Liver (tissue), 9 donors: Measurements from ENCODE around the gene KCTD19. TPM values are rescaled to one million over a fixed set of nuclear protein-coding genes. Genes with fewer than 3 reads are reported as not detected.

ENCODE experiments used
- DNase-seq: peaks from one replicate; pipeline ENCODE4 v3.0.0-alpha.2; 2017; ENCODE audit warnings: low spot score
- H3K27ac ChIP-seq, 2 donors: one replicate each; pipeline ENCODE4 v1.7.0; 2013; ENCODE audit warnings: inconsistent platforms in 2 of 2, low read length in 2 of 2, control low read depth in 1 of 2, low read depth in 1 of 2, mild to moderate bottlenecking in 1 of 2
- H3K27me3 ChIP-seq, 4 donors: one replicate each; pipeline versions ENCODE4 v1.6.1 to v1.7.0; 2013; ENCODE audit warnings: low read length in 3 of 4, inconsistent platforms in 1 of 4, mild to moderate bottlenecking in 1 of 4, moderate library complexity in 1 of 4; ENCODE audit not compliant: control insufficient read depth in 4 of 4, insufficient read depth in 4 of 4
- H3K36me3 ChIP-seq, 4 donors: one replicate each; pipeline versions ENCODE4 v1.6.1 to v1.7.0; 2013; ENCODE audit warnings: low read length in 3 of 4, mild to moderate bottlenecking in 3 of 4, low read depth in 1 of 4, moderate library complexity in 1 of 4; ENCODE audit not compliant: control insufficient read depth in 4 of 4, insufficient read depth in 3 of 4
- H3K4me1 ChIP-seq, 4 donors: one replicate each; pipeline versions ENCODE4 v1.6.1 to v1.7.0; 2013; ENCODE audit warnings: low read length in 3 of 4, mild to moderate bottlenecking in 3 of 4, moderate library complexity in 1 of 4; ENCODE audit not compliant: control insufficient read depth in 4 of 4, insufficient read depth in 4 of 4
- H3K4me3 ChIP-seq, 3 donors: one replicate each; pipeline versions ENCODE4 v1.6.1 to v1.7.0; 2013; ENCODE audit warnings: low read length in 3 of 3, control low read depth in 1 of 3, low read depth in 1 of 3, mild to moderate bottlenecking in 1 of 3
- H3K9ac ChIP-seq, 2 donors: one replicate each; pipeline ENCODE4 v1.7.0; 2013; ENCODE audit warnings: low read length in 2 of 2, mild to moderate bottlenecking in 2 of 2, moderate library complexity in 2 of 2, control low read depth in 1 of 2, low read depth in 1 of 2
- H3K9me3 ChIP-seq, 4 donors: one replicate each; pipeline versions ENCODE4 v1.6.1 to v1.7.0; 2013; ENCODE audit warnings: low read length in 3 of 4; ENCODE audit not compliant: control insufficient read depth in 4 of 4
- ATF3 ChIP-seq: IDR thresholded peaks from 2 replicates; pipeline ENCODE4 v1.6.1; 2016; ENCODE audit warnings: antibody characterized with exemption
- EGR1 ChIP-seq, 2 donors: IDR thresholded peaks; 2 replicates each; pipeline ENCODE4 v1.6.1; 2016 to 2018; ENCODE audit warnings: antibody characterized with exemption in 2 of 2, low read depth in 2 of 2
- FOXA2 ChIP-seq: IDR thresholded peaks from 2 replicates; pipeline ENCODE4 v1.6.1; 2016; ENCODE audit warnings: antibody characterized with exemption
- GABPA ChIP-seq, 2 donors: IDR thresholded peaks in 1 of 2; conservative IDR thresholded peaks in 1 of 2; 2 replicates each; pipeline ENCODE4 v1.6.1; 2016; ENCODE audit warnings: antibody characterized with exemption in 2 of 2, mild to moderate bottlenecking in 1 of 2, moderate library complexity in 1 of 2
- HNF4A ChIP-seq, 2 donors: conservative IDR thresholded peaks; 2 replicates each; pipeline ENCODE4 v1.6.1; 2016; ENCODE audit warnings: antibody characterized with exemption in 2 of 2, mild to moderate bottlenecking in 2 of 2
- HNF4G ChIP-seq: IDR thresholded peaks from 2 replicates; pipeline ENCODE4 v1.6.1; 2016; ENCODE audit warnings: antibody characterized with exemption
- JUND ChIP-seq, 2 donors: IDR thresholded peaks; 2 replicates each; pipeline ENCODE4 v1.6.1; 2016; ENCODE audit warnings: antibody characterized with exemption in 2 of 2
- NR2F2 ChIP-seq: IDR thresholded peaks from 2 replicates; pipeline ENCODE4 v1.6.1; 2016; ENCODE audit warnings: antibody characterized with exemption
- RAD21 ChIP-seq, 2 donors: IDR thresholded peaks; 2 replicates each; pipeline ENCODE4 v1.6.1; 2016; ENCODE audit warnings: antibody characterized with exemption in 2 of 2, mild to moderate bottlenecking in 2 of 2
- RXRA ChIP-seq, 2 donors: IDR thresholded peaks; 2 replicates each; pipeline ENCODE4 v1.6.1; 2017 to 2018; ENCODE audit warnings: antibody characterized with exemption in 2 of 2, mild to moderate bottlenecking in 1 of 2
- SP1 ChIP-seq: IDR thresholded peaks from 2 replicates; pipeline ENCODE4 v1.6.1; 2018; ENCODE audit warnings: antibody characterized with exemption, mild to moderate bottlenecking
- TAF1 ChIP-seq: conservative IDR thresholded peaks from 2 replicates; pipeline ENCODE4 v1.6.1; 2016; ENCODE audit warnings: antibody characterized with exemption, mild to moderate bottlenecking
- YY1 ChIP-seq: IDR thresholded peaks from 2 replicates; pipeline ENCODE4 v1.6.1; 2016; ENCODE audit warnings: antibody characterized with exemption, mild to moderate bottlenecking
- ZBTB33 ChIP-seq: IDR thresholded peaks from 2 replicates; pipeline ENCODE4 v1.6.1; 2016; ENCODE audit warnings: antibody characterized with exemption
- WGBS: extraction: QIAGEN DNeasy Blood & Tissue Kit; methylation state at CpG from one replicate; pipeline ENCODE4 v1.1.7; 2013; 5-methylcytosine and 5-hydroxymethylcytosine counted together
- polyA plus RNA-seq, 2 donors: library from polyadenylated mRNA; stranded (reverse) in 1 of 2; unstranded in 1 of 2; fragments of 200-250 nt in 1 of 2; fragments of >200 nt in 1 of 2; fragmentation: Nextera tagmentation in 1 of 2; extraction: Ambion mirVana in 1 of 2; gene quantifications; one replicate each; pipeline versions ENCODE4 v1.2.1 to v1.2.3, GENCODE V29; 2013 to 2015
- total RNA-seq, 2 donors: library from RNA; depleted of rRNA; stranded (reverse); fragments of >200 nt; gene quantifications; one replicate each; pipeline ENCODE4 v1.2.3, GENCODE V29; 2014
- TF ChIP-seq, protein P1 (sequence below): IDR thresholded peaks from 2 replicates; pipeline ENCODE4 v1.6.1; 2016; ENCODE audit warnings: antibody characterized with exemption, mild to moderate bottlenecking
- TF ChIP-seq, protein P2 (sequence below): fragments of 150-350 bp; IDR thresholded peaks from 2 replicates; pipeline ENCODE4 v1.5.1; 2017; ENCODE audit warnings: improper control_type of control experiment, low read depth, low read length; ENCODE audit not compliant: missing input control
- TF ChIP-seq, protein P3 (sequence below): IDR thresholded peaks from 2 replicates; pipeline ENCODE4 v1.6.1; 2016; ENCODE audit warnings: antibody characterized with exemption
- donor health status: healthy.
- donor health status: healthy.
- donor health status: healthy.
- donor health status: healthy.
- donor health status: healthy.

KCTD19 gene
- total and polyA plus RNA-seq, 4 donors: 0.28 TPM; not detected in 3

- WGBS: 95% methylated on average over 4 of the region's 4 CpGs
- H3K27ac ChIP-seq: no peak overlapping the region
- no peak overlapping the region for H3K4me3 ChIP-seq
- TF ChIP-seq HNF4A (conservative IDR thresholded peaks at IDR 0.05) (no peak), RXRA (IDR thresholded peaks at IDR 0.05) (no peak), HNF4G (no peak), TAF1 (no peak)
- TF ChIP-seq, protein P1, sequence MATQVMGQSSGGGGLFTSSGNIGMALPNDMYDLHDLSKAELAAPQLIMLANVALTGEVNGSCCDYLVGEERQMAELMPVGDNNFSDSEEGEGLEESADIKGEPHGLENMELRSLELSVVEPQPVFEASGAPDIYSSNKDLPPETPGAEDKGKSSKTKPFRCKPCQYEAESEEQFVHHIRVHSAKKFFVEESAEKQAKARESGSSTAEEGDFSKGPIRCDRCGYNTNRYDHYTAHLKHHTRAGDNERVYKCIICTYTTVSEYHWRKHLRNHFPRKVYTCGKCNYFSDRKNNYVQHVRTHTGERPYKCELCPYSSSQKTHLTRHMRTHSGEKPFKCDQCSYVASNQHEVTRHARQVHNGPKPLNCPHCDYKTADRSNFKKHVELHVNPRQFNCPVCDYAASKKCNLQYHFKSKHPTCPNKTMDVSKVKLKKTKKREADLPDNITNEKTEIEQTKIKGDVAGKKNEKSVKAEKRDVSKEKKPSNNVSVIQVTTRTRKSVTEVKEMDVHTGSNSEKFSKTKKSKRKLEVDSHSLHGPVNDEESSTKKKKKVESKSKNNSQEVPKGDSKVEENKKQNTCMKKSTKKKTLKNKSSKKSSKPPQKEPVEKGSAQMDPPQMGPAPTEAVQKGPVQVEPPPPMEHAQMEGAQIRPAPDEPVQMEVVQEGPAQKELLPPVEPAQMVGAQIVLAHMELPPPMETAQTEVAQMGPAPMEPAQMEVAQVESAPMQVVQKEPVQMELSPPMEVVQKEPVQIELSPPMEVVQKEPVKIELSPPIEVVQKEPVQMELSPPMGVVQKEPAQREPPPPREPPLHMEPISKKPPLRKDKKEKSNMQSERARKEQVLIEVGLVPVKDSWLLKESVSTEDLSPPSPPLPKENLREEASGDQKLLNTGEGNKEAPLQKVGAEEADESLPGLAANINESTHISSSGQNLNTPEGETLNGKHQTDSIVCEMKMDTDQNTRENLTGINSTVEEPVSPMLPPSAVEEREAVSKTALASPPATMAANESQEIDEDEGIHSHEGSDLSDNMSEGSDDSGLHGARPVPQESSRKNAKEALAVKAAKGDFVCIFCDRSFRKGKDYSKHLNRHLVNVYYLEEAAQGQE: no peak
- TF ChIP-seq, protein P2, sequence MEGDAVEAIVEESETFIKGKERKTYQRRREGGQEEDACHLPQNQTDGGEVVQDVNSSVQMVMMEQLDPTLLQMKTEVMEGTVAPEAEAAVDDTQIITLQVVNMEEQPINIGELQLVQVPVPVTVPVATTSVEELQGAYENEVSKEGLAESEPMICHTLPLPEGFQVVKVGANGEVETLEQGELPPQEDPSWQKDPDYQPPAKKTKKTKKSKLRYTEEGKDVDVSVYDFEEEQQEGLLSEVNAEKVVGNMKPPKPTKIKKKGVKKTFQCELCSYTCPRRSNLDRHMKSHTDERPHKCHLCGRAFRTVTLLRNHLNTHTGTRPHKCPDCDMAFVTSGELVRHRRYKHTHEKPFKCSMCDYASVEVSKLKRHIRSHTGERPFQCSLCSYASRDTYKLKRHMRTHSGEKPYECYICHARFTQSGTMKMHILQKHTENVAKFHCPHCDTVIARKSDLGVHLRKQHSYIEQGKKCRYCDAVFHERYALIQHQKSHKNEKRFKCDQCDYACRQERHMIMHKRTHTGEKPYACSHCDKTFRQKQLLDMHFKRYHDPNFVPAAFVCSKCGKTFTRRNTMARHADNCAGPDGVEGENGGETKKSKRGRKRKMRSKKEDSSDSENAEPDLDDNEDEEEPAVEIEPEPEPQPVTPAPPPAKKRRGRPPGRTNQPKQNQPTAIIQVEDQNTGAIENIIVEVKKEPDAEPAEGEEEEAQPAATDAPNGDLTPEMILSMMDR: no peak
- H3K9me3 ChIP-seq: no peaks in the 10 kb centered on the region
- H3K4me1 ChIP-seq: peaks cover 3 to 14% (median 9%) of the 10 kb centered on the region in 4 donors
- DNase-seq: no peak
- H3K27me3 ChIP-seq: peaks cover 0 to 13% (median 1%) of the 10 kb centered on the region in 4 donors
- H3K9ac ChIP-seq: no peak overlapping the region
- no peaks in the 10 kb centered on the region for H3K36me3 ChIP-seq
These were observed 73.7 kb downstream of the KCTD19 start for GRCh38 chr16:67252609-67253497.

- no peak overlapping the region for H3K27ac ChIP-seq
- H3K9me3 ChIP-seq: no peaks in the 10 kb centered on the region
- no peak overlapping the region for H3K4me3 ChIP-seq
- no peaks in the 10 kb centered on the region for H3K36me3 ChIP-seq
- WGBS: 70% methylated on average over 4 of the region's 4 CpGs
- DNase-seq: no peak
- H3K27me3 ChIP-seq: peaks cover 0 to 13% (median 1%) of the 10 kb centered on the region in 4 donors
- peaks cover 14 to 39% (median 26%) of the 10 kb centered on the region in 4 donors for H3K4me1 ChIP-seq
- H3K9ac ChIP-seq: no peak overlapping the region
- TF ChIP-seq EGR1 (IDR thresholded peaks at IDR 0.05; ENCODE audit: low read depth in 2 of 2): no peak
- TF ChIP-seq HNF4G: no peak
- no peak for TF ChIP-seq GABPA (IDR thresholded peaks at IDR 0.05 in 1 of 2, conservative IDR thresholded peaks at IDR 0.05 in 1 of 2)
- TF ChIP-seq, protein P2: no peak
- TF ChIP-seq RAD21 (IDR thresholded peaks at IDR 0.05): no peak
- TF ChIP-seq SP1: no peak
- no peak for TF ChIP-seq NR2F2
- TF ChIP-seq, protein P1: no peak
- no peak for TF ChIP-seq ZBTB33
- TF ChIP-seq, protein P3, sequence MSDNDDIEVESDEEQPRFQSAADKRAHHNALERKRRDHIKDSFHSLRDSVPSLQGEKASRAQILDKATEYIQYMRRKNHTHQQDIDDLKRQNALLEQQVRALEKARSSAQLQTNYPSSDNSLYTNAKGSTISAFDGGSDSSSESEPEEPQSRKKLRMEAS: no peak
- TF ChIP-seq ATF3: no peak
- no peak for TF ChIP-seq TAF1
- no peak for TF ChIP-seq JUND (IDR thresholded peaks at IDR 0.05)
- no peak for TF ChIP-seq FOXA2
- no peak for TF ChIP-seq HNF4A (conservative IDR thresholded peaks at IDR 0.05)
- TF ChIP-seq YY1: no peak
- TF ChIP-seq RXRA (IDR thresholded peaks at IDR 0.05): no peak
These were observed 76.6 kb downstream of the KCTD19 start for GRCh38 chr16:67250045-67250327.
